GM23338 (cell line): ENCODE results near the gene GLRB. TPM values are rescaled to one million over a fixed set of nuclear protein-coding genes. Genes with fewer than 3 reads are reported as not detected.

Experiments used
- ATAC-seq: fragments of 200-7000 bp; cut with Tn5 transposase; 3 replicates; pipeline ENCODE4 v1.9.1; 2020
- DNase-seq: peaks from one replicate; pipeline ENCODE4 v3.0.0-alpha.2; 2015; ENCODE audit warnings: low spot score
- H2AFZ ChIP-seq: fragments of 200-600 bp; sonication (generic); 2 replicates; pipeline ENCODE4 v1.8.0; 2016; ENCODE audit warnings: antibody characterized with exemption, mild to moderate bottlenecking, moderate library complexity
- H3F3A ChIP-seq: fragments of 200-600 bp; sonication (generic); replicated peaks from 2 replicates; pipeline ENCODE4 v1.8.0; 2017; ENCODE audit warnings: antibody characterized with exemption, mixed run types, low read depth
- H3K27ac ChIP-seq: fragments of 200-600 bp; sonication (generic); 2 replicates; pipeline ENCODE4 v1.6.1; 2016; ENCODE audit warnings: low read depth
- H3K27me3 ChIP-seq: fragments of 200-600 bp; sonication (generic); 2 replicates; pipeline ENCODE4 v1.8.0; 2016; ENCODE audit warnings: mild to moderate bottlenecking, mixed run types, moderate library complexity; ENCODE audit not compliant: insufficient read depth
- H3K36me3 ChIP-seq: fragments of 200-600 bp; sonication (generic); 2 replicates; pipeline ENCODE4 v1.8.0; 2016; ENCODE audit warnings: mild to moderate bottlenecking; ENCODE audit not compliant: insufficient read depth
- H3K4me1 ChIP-seq: fragments of 200-600 bp; sonication (generic); 2 replicates; pipeline ENCODE4 v1.8.0; 2016; ENCODE audit warnings: mild to moderate bottlenecking, moderate library complexity; ENCODE audit not compliant: insufficient read depth
- H3K4me2 ChIP-seq: fragments of 200-600 bp; sonication (generic); 2 replicates; pipeline ENCODE4 v1.7.1; 2017; ENCODE audit warnings: mixed run types
- H3K4me3 ChIP-seq: fragments of 200-600 bp; sonication (generic); 2 replicates; pipeline ENCODE4 v1.6.1; 2016; ENCODE audit warnings: mixed run types
- H3K79me2 ChIP-seq: fragments of 200-600 bp; sonication (generic); replicated peaks from 2 replicates; pipeline ENCODE4 v1.8.0; 2017; ENCODE audit warnings: mild to moderate bottlenecking; ENCODE audit not compliant: insufficient read depth
- H3K9me2 ChIP-seq: fragments of 200-600 bp; sonication (generic); 2 replicates; pipeline ENCODE4 v1.8.0; 2017; ENCODE audit not compliant: insufficient read depth
- H4K20me1 ChIP-seq: fragments of 200-600 bp; sonication (generic); replicated peaks from 2 replicates; pipeline ENCODE4 v1.8.0; 2017; ENCODE audit warnings: mild to moderate bottlenecking; ENCODE audit not compliant: insufficient read depth
- H3K27ac Mint-ChIP-seq: 2 replicates; pipeline ENCODE4 v1.8.0; 2020; ENCODE audit warnings: inconsistent platforms, mild to moderate bottlenecking, moderate library complexity, mixed read lengths
- H3K27me3 Mint-ChIP-seq: 3 replicates; pipeline ENCODE4 v1.8.0; 2022; ENCODE audit warnings: low read depth, mild to moderate bottlenecking, moderate library complexity, mixed read lengths, inconsistent platforms; ENCODE audit not compliant: insufficient read depth, poor library complexity
- H3K36me3 Mint-ChIP-seq: 3 replicates; pipeline ENCODE4 v1.8.0; 2021; ENCODE audit warnings: low read depth, mild to moderate bottlenecking, inconsistent platforms, moderate library complexity, mixed read lengths
- H3K4me1 Mint-ChIP-seq: 3 replicates; pipeline ENCODE4 v1.8.0; 2020; ENCODE audit warnings: mild to moderate bottlenecking, inconsistent platforms, mixed read lengths
- H3K4me3 Mint-ChIP-seq: 3 replicates; pipeline ENCODE4 v1.8.0; 2021; ENCODE audit warnings: moderate library complexity, mild to moderate bottlenecking, inconsistent platforms, mixed read lengths
- H3K9me3 Mint-ChIP-seq: 3 replicates; pipeline ENCODE4 v1.8.0; 2020; ENCODE audit warnings: moderate library complexity, mild to moderate bottlenecking, inconsistent platforms, mixed read lengths
- CREB1 ChIP-seq: fragments of 250-450 bp; sonication (Bioruptor Pico); IDR thresholded peaks from 2 replicates; pipeline ENCODE4 v1.5.0; 2020; ENCODE audit warnings: low read depth, mild to moderate bottlenecking, moderate library complexity
- CTCF ChIP-seq, 2 experiments: fragments of 200-600 bp in 1 of 2; sonication (generic) in 1 of 2; conservative IDR thresholded peaks; 2 replicates each; pipeline versions ENCODE4 v1.5.1 to v1.6.1; 2016 to 2017; ENCODE audit warnings: antibody characterized with exemption in 2 of 2, low read depth in 2 of 2, mild to moderate bottlenecking in 2 of 2, moderate library complexity in 1 of 2
- ETS1 ChIP-seq: IDR thresholded peaks from 2 replicates; pipeline ENCODE4 v1.6.1; 2016; ENCODE audit warnings: antibody characterized with exemption
- EZH2 ChIP-seq: fragments of 200-600 bp; sonication (generic); IDR thresholded peaks from one replicate; pipeline ENCODE4 v1.8.0; 2017; ENCODE audit warnings: antibody characterized with exemption, mild to moderate bottlenecking, low read depth; ENCODE audit not compliant: unreplicated experiment
- EZH2phosphoT487 ChIP-seq: fragments of 200-600 bp; sonication (generic); IDR thresholded peaks from one replicate; pipeline ENCODE4 v1.8.1; 2018; ENCODE audit warnings: antibody characterized with exemption; ENCODE audit not compliant: unreplicated experiment
- JUNB ChIP-seq: IDR thresholded peaks from one replicate; pipeline ENCODE4 v1.6.1; 2016; ENCODE audit warnings: antibody characterized with exemption; ENCODE audit not compliant: unreplicated experiment
- NANOG ChIP-seq: IDR thresholded peaks from 2 replicates; pipeline ENCODE4 v1.6.1; 2016; ENCODE audit warnings: antibody characterized with exemption, borderline replicate concordance
- POLR2AphosphoS5 ChIP-seq: IDR thresholded peaks from 2 replicates; pipeline ENCODE4 v1.6.1; 2016; ENCODE audit warnings: antibody characterized with exemption, low read depth
- REST ChIP-seq: IDR thresholded peaks from one replicate; pipeline ENCODE4 v1.6.1; 2018; ENCODE audit warnings: antibody characterized with exemption; ENCODE audit not compliant: unreplicated experiment
- STAT1 ChIP-seq: IDR thresholded peaks from one replicate; pipeline ENCODE4 v1.6.1; 2016; ENCODE audit warnings: antibody characterized with exemption; ENCODE audit not compliant: unreplicated experiment
- ZNF114 ChIP-seq: fragments of 250-450 bp; sonication (Bioruptor Pico); IDR thresholded peaks from 2 replicates; pipeline ENCODE4 v1.5.0; 2020; ENCODE audit warnings: mild to moderate bottlenecking, moderate library complexity
- ZNF331 ChIP-seq: fragments of 250-450 bp; sonication (Bioruptor Pico); IDR thresholded peaks from 2 replicates; pipeline ENCODE4 v1.5.0; 2020; ENCODE audit warnings: low read depth, mild to moderate bottlenecking, moderate library complexity
- ZNF462 ChIP-seq: fragments of 250-450 bp; sonication (Bioruptor Pico); IDR thresholded peaks from 2 replicates; pipeline ENCODE4 v1.5.0; 2020; ENCODE audit warnings: mild to moderate bottlenecking, moderate library complexity
- polyA plus RNA-seq: library from polyadenylated mRNA; unstranded; fragments of >200 nt; fragmentation: Nextera tagmentation; extraction: Ambion mirVana; gene quantifications from 2 replicates; pipeline ENCODE4 v1.2.1, GENCODE V29; 2016
- total RNA-seq: library from RNA; depleted of rRNA; stranded (reverse); fragments of >200 nt; shearing (Covaris generic); gene quantifications from 2 replicates; pipeline ENCODE4 v1.2.3, GENCODE V29; 2014

GLRB gene
- total and polyA plus RNA-seq, 2 experiments from 2014 or later, result 1.0 to 1.3 TPM

- H2AFZ ChIP-seq, result no peak overlapping the region
- no peak overlapping the region for H3K4me2 ChIP-seq
- H3K4me1 ChIP-seq, result peaks cover 5% of the 10 kb centered on the region
- no peaks in the 10 kb centered on the region for H3K9me2 ChIP-seq
- no peaks in the 10 kb centered on the region for H3F3A ChIP-seq
- DNase-seq (no peak), ATAC-seq (no peak)
- no peak overlapping the region for H3K4me3 ChIP-seq
- no peak for TF ChIP-seq EZH2
- no peak for TF ChIP-seq ZNF462 (CRISPR knock-in tag)
- TF ChIP-seq REST, result no peak
- TF ChIP-seq ZNF114 (CRISPR knock-in tag), result no peak
- no peak for TF ChIP-seq CTCF (conservative IDR thresholded peaks at IDR 0.05; ENCODE audit: low read depth in 2 of 2)
- TF ChIP-seq CREB1 (CRISPR knock-in tag), result no peak
- TF ChIP-seq POLR2AphosphoS5, result no peak
- TF ChIP-seq JUNB, result no peak
- TF ChIP-seq ETS1, result no peak
- TF ChIP-seq NANOG, result no peak
- no peak for TF ChIP-seq ZNF331
- TF ChIP-seq EZH2phosphoT487, result no peak
- no peak for TF ChIP-seq STAT1
- H3K9me3 Mint-ChIP-seq, result no peaks in the 10 kb centered on the region
- no peaks in the 10 kb centered on the region; the same call in 1 of the 2 replicates for H4K20me1 ChIP-seq
- no peak overlapping the region for H3K27ac ChIP-seq
- H3K27me3 ChIP-seq, result peaks cover 27% of the 10 kb centered on the region
- H3K79me2 ChIP-seq, result no peaks in the 10 kb centered on the region
- no peak overlapping the region for H3K27ac Mint-ChIP-seq
- no peaks in the 10 kb centered on the region for H3K36me3 Mint-ChIP-seq
- no peak overlapping the region for H3K4me3 Mint-ChIP-seq
- H3K4me1 Mint-ChIP-seq, result peaks cover 5% of the 10 kb centered on the region; the same call in 2 of the 3 replicates
- H3K36me3 ChIP-seq, result no peaks in the 10 kb centered on the region
- peaks cover 9% of the 10 kb centered on the region for H3K27me3 Mint-ChIP-seq
Measured at GRCh38 chr4:157080605-157081004, 4.7 kb downstream of the GLRB start.
